Neuronal stem cell (in vitro differentiated cells): ENCODE results near the gene MINK1.

Source experiments
- DNase-seq: peaks from one replicate; pipeline ENCODE4 v3.0.0-alpha.2; 2013; ENCODE audit warnings: low spot score
- H2AFZ ChIP-seq: one replicate; pipeline ENCODE4 v1.6.1; 2013; ENCODE audit warnings: mild to moderate bottlenecking, low read length, inconsistent platforms
- H2AK5ac ChIP-seq: 2 replicates; pipeline ENCODE4 v1.6.1; 2013; ENCODE audit warnings: low read depth, mild to moderate bottlenecking, inconsistent platforms, low read length, moderate library complexity, mixed read lengths
- H2BK120ac ChIP-seq: 2 replicates; pipeline ENCODE4 v1.6.1; 2013; ENCODE audit warnings: low read depth, mild to moderate bottlenecking, inconsistent platforms, low read length, moderate library complexity, mixed read lengths
- H2BK12ac ChIP-seq: one replicate; pipeline ENCODE4 v1.6.1; 2013; ENCODE audit warnings: low read length, inconsistent platforms
- H2BK15ac ChIP-seq: 2 replicates; pipeline ENCODE4 v1.6.1; 2013; ENCODE audit warnings: mild to moderate bottlenecking, low read length, inconsistent platforms, mixed read lengths
- H2BK5ac ChIP-seq: one replicate; pipeline ENCODE4 v1.6.1; 2013; ENCODE audit warnings: inconsistent platforms, mild to moderate bottlenecking, low read length, moderate library complexity
- H3K14ac ChIP-seq: one replicate; pipeline ENCODE4 v1.6.1; 2013; ENCODE audit warnings: low read length, inconsistent platforms
- H3K18ac ChIP-seq: 2 replicates; pipeline ENCODE4 v1.6.1; 2013; ENCODE audit warnings: low read length, inconsistent platforms
- H3K23ac ChIP-seq: 2 replicates; pipeline ENCODE4 v1.6.1; 2013; ENCODE audit warnings: low read depth, mild to moderate bottlenecking, mixed read lengths, low read length, inconsistent platforms; ENCODE audit not compliant: poor library complexity
- H3K27ac ChIP-seq: replicated peaks from 3 replicates; pipeline ENCODE4 v1.5.1; 2013; ENCODE audit warnings: low read length, inconsistent platforms
- H3K27me3 ChIP-seq, 3 experiments: 2 replicates each; pipeline ENCODE4 v1.6.1; 2013; ENCODE audit warnings: low read length in 3 of 3, mild to moderate bottlenecking in 2 of 3, inconsistent platforms in 1 of 3, low read depth in 1 of 3, mixed read lengths in 1 of 3, moderate library complexity in 1 of 3; ENCODE audit not compliant: control insufficient read depth in 3 of 3, insufficient read depth in 3 of 3
- H3K36me3 ChIP-seq, 2 donors: replicated peaks in 1 of 2; 2 replicates each; pipeline ENCODE4 v1.6.1; 2013; ENCODE audit warnings: low read length in 2 of 2; ENCODE audit not compliant: control insufficient read depth in 2 of 2, insufficient read depth in 2 of 2
- H3K4ac ChIP-seq: 2 replicates; pipeline ENCODE4 v1.6.1; 2013; ENCODE audit warnings: inconsistent platforms, mild to moderate bottlenecking, low read length, moderate library complexity
- H3K4me1 ChIP-seq, 2 donors: 1 replicate in 1 of 2; 2 replicates in 1 of 2; pipeline ENCODE4 v1.6.1; 2013; ENCODE audit warnings: low read length in 2 of 2, low read depth in 1 of 2; ENCODE audit not compliant: control insufficient read depth in 2 of 2, insufficient read depth in 1 of 2
- H3K4me2 ChIP-seq: one replicate; pipeline ENCODE4 v1.6.1; 2013; ENCODE audit warnings: mild to moderate bottlenecking, low read length, inconsistent platforms; ENCODE audit not compliant: insufficient read depth, poor library complexity, severe bottlenecking
- H3K4me3 ChIP-seq, 2 donors: 2 replicates each; pipeline ENCODE4 v1.5.1; 2013; ENCODE audit warnings: low read length in 2 of 2, mild to moderate bottlenecking in 2 of 2, inconsistent platforms in 1 of 2, moderate library complexity in 1 of 2
- H3K79me1 ChIP-seq: one replicate; pipeline ENCODE4 v1.6.1; 2013; ENCODE audit warnings: low read depth, mild to moderate bottlenecking, inconsistent platforms, low read length, moderate library complexity
- H3K9ac ChIP-seq: one replicate; pipeline ENCODE4 v1.6.1; 2013; ENCODE audit warnings: mild to moderate bottlenecking, low read depth, low read length, inconsistent platforms; ENCODE audit not compliant: poor library complexity
- H3K9me3 ChIP-seq, 2 donors: replicated peaks in 1 of 2; 2 replicates each; pipeline versions ENCODE3 to v1.6.1; 2013; ENCODE audit warnings: low read length in 2 of 2, mild to moderate bottlenecking in 2 of 2, inconsistent platforms in 1 of 2, low read depth in 1 of 2, mixed read lengths in 1 of 2, moderate library complexity in 1 of 2; ENCODE audit not compliant: control insufficient read depth in 2 of 2, insufficient read depth in 1 of 2
- H4K8ac ChIP-seq: one replicate; pipeline ENCODE4 v1.6.1; 2013; ENCODE audit warnings: low read depth, mild to moderate bottlenecking, inconsistent platforms, low read length, moderate library complexity
- H4K91ac ChIP-seq: one replicate; pipeline ENCODE4 v1.6.1; 2013; ENCODE audit warnings: low read length, low read depth, mild to moderate bottlenecking, inconsistent platforms; ENCODE audit not compliant: poor library complexity
- WGBS, 2 donors: extraction: QIAGEN DNeasy Blood & Tissue Kit; methylation state at CpG; one replicate each; pipeline ENCODE4 v1.1.7; 2013; ENCODE audit warnings: missing lambda C conversion rate in 2 of 2, mixed read lengths in 1 of 2; ENCODE audit not compliant: insufficient read length in 2 of 2, insufficient replicate concordance in 1 of 2; ENCODE audit errors: extremely low coverage in 2 of 2; 5-methylcytosine and 5-hydroxymethylcytosine counted together

Gene MINK1

DNA sequence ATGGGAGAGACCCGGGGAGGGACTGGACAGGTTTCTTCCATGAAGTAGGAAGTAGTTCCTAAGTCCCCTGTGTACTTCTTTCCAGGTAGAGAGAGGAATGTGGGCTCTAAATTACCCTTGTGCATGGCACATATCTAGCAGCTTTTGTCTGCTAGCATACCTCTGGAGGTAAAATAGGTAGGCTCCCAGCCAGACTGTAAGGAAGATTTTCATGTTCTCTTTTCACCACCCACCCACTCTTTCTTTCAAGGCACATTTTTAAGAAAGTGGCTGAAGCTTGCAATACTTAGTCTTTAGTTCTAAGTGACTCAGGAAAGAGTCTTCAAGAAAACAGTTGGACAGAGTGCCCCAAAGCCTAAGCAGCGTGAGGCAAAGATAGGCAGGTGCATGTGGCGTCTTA, 9.2 kb downstream of the MINK1 start:
- H3K9ac ChIP-seq = no peak overlapping the region
- H3K4me3 ChIP-seq = no peak overlapping the region
- no peak overlapping the region for H3K27ac ChIP-seq
- H3K14ac ChIP-seq = no peak overlapping the region
- no peaks in the 10 kb centered on the region for H3K9me3 ChIP-seq
- peaks cover 2 to 30% of the 10 kb centered on the region in 2 donors for H3K36me3 ChIP-seq
- H3K79me1 ChIP-seq = no peaks in the 10 kb centered on the region
- H2AK5ac ChIP-seq = no peak overlapping the region
- no peak for DNase-seq
- no CpG with 5 or more reads among the region's 3 CpGs for WGBS, 2 donors
- no peak overlapping the region for H4K8ac ChIP-seq
- no peak overlapping the region for H2BK120ac ChIP-seq
- H3K27me3 ChIP-seq = no peaks in the 10 kb centered on the region
- H2AFZ ChIP-seq = no peak overlapping the region
- H3K4me2 ChIP-seq = no peak overlapping the region
- H3K18ac ChIP-seq = no peak overlapping the region
- no peak overlapping the region for H2BK12ac ChIP-seq
- no peak overlapping the region for H2BK15ac ChIP-seq
- no peaks in the 10 kb centered on the region for H3K4me1 ChIP-seq
- H3K23ac ChIP-seq = no peak overlapping the region
- no peak overlapping the region for H2BK5ac ChIP-seq
- H4K91ac ChIP-seq = no peak overlapping the region
- H3K4ac ChIP-seq = no peak overlapping the region

DNA sequence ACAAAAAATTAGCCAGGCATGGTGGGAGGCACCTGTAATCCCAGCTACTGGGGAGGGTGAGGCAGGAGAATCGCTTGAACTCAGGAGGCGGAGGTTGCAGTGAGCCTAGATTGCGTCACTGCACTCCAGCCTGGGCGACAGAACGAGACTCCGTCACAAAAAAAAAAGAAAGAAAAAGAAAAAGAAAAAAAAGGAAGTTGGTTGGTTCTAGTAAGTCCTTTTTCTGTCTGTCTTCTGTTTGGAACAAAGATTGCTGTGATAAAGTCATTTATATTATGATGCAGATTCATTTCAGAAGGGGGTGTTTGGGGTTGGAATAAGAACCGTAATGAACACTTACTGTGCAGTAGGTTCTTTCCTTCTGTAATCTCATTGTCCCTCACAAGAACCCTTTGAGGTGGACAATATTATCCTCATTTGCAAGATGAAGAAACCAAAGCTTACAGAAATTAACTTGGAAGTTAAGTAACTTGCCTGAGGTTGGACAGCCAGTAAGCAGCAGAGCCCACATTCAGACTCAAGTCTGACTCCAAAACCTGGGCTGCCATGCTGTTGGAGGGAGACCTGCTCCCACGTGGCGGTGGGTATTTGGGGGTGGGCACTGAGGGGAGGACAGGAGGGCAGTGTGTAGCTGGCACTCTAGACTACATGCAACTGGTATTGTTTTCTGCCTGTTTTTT, 10.3 kb downstream of the MINK1 start:
- H3K27me3 ChIP-seq = no peaks in the 10 kb centered on the region
- no peak overlapping the region for H3K4me3 ChIP-seq
- no peak overlapping the region for H3K4ac ChIP-seq
- WGBS, 2 donors = no CpG with 5 or more reads among the region's 9 CpGs
- H2BK5ac ChIP-seq = no peak overlapping the region
- no peak overlapping the region for H3K27ac ChIP-seq
- no peak overlapping the region for H2BK120ac ChIP-seq
- H2AFZ ChIP-seq = no peak overlapping the region
- H2AK5ac ChIP-seq = no peak overlapping the region
- no peaks in the 10 kb centered on the region for H3K79me1 ChIP-seq
- H3K4me1 ChIP-seq = no peaks in the 10 kb centered on the region
- no peak overlapping the region for H3K14ac ChIP-seq
- no peak overlapping the region for H2BK12ac ChIP-seq
- H2BK15ac ChIP-seq = no peak overlapping the region
- no peaks in the 10 kb centered on the region for H3K9me3 ChIP-seq
- H3K23ac ChIP-seq = no peak overlapping the region
- DNase-seq = no peak
- peaks cover 0 to 19% of the 10 kb centered on the region in 2 donors for H3K36me3 ChIP-seq
- no peak overlapping the region for H4K91ac ChIP-seq
- no peak overlapping the region for H4K8ac ChIP-seq
- no peak overlapping the region for H3K4me2 ChIP-seq
- no peak overlapping the region for H3K18ac ChIP-seq
- H3K9ac ChIP-seq = no peak overlapping the region

DNA sequence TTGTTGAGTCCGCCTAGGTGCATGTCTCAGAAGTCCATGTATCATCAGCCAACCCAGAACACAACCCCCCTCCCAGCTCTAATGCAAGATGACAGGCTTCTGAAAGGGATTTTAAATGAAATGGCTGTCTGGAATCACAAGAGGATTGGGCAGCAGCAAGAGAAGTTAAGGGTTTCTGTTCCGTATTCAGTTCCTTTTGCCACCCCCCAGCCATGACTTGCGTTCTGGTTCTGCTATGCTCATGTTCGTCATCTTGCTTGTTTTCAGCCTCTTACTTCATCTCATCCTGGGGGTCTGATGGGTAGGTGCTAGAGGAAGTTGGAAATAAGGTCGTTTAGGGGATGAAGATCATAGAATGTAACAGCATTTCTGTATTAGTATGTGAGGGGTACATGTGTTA, 12.0 kb downstream of the MINK1 start:
- Histone ChIP-seq H4K91ac (no peak overlapping the region), H3K4me3 (no peak overlapping the region), H3K79me1 (no peaks in the 10 kb centered on the region), H3K27ac (no peak overlapping the region), H2BK5ac (no peak overlapping the region), H3K4ac (no peak overlapping the region), H2AFZ (no peak overlapping the region), H3K9me3 (no peaks in the 10 kb centered on the region), H3K4me1 (peaks cover 0 to 2% of the 10 kb centered on the region in 2 donors), H3K23ac (no peak overlapping the region), H3K9ac (no peak overlapping the region), H3K4me2 (no peak overlapping the region), H2BK12ac (no peak overlapping the region), H2AK5ac (no peak overlapping the region), H2BK15ac (no peak overlapping the region), H3K18ac (no peak overlapping the region), H3K36me3 (peaks cover 0 to 16% of the 10 kb centered on the region in 2 donors), H2BK120ac (no peak overlapping the region), H3K27me3 (no peaks in the 10 kb centered on the region), H3K14ac (no peak overlapping the region), H4K8ac (no peak overlapping the region)
- no peak for DNase-seq
- 100% methylated on average over 1 of the region's 5 CpGs; no CpG with 5 or more reads in 1 of the 2 donors for WGBS, 2 donors

- no peak overlapping the region for H3K4me2 ChIP-seq
- H2BK120ac ChIP-seq = no peak overlapping the region
- H2BK5ac ChIP-seq = no peak overlapping the region
- H3K4me1 ChIP-seq = peaks cover 0 to 7% of the 10 kb centered on the region in 2 donors
- H3K23ac ChIP-seq = peak overlapping the region; percentile 39
- no peak overlapping the region for H2BK12ac ChIP-seq
- H2AK5ac ChIP-seq = no peak overlapping the region
- no peaks in the 10 kb centered on the region for H3K79me1 ChIP-seq
- no peak overlapping the region for H2AFZ ChIP-seq
- WGBS, 2 donors = no CpG with 5 or more reads among the region's 13 CpGs
- DNase-seq = no peak
- H3K27ac ChIP-seq = no peak overlapping the region
- H3K36me3 ChIP-seq = peaks cover 0 to 16% of the 10 kb centered on the region in 2 donors
- no peaks in the 10 kb centered on the region for H3K9me3 ChIP-seq
- H3K4me3 ChIP-seq = no peak overlapping the region
- no peak overlapping the region for H3K9ac ChIP-seq
- no peaks in the 10 kb centered on the region for H3K27me3 ChIP-seq
- H3K18ac ChIP-seq = no peak overlapping the region
- no peak overlapping the region for H3K4ac ChIP-seq
- no peak overlapping the region for H4K91ac ChIP-seq
- no peak overlapping the region for H3K14ac ChIP-seq
- no peak overlapping the region for H2BK15ac ChIP-seq
- no peak overlapping the region for H4K8ac ChIP-seq
Observed at GRCh38 chr17:4846635-4847390, 13.7 kb downstream of the MINK1 start.
